H9 (cell line): ENCODE data around the gene TIFAB. TPM values are rescaled to one million over a fixed set of nuclear protein-coding genes. Genes with fewer than 3 reads are reported as not detected.

Experiments
- DNase-seq: peaks from one replicate; pipeline ENCODE4 v3.0.0-alpha.2; 2017
- H2AFZ ChIP-seq: one replicate; pipeline ENCODE4 v1.6.1; 2013; ENCODE audit warnings: mild to moderate bottlenecking, low read length, control low read depth, moderate library complexity
- H2AK5ac ChIP-seq: 2 replicates; pipeline ENCODE4 v1.6.1; 2013; ENCODE audit warnings: low read length, control low read depth, mixed read lengths; ENCODE audit not compliant: insufficient read length
- H2BK120ac ChIP-seq: one replicate; pipeline ENCODE4 v1.6.1; 2013; ENCODE audit warnings: low read depth, mild to moderate bottlenecking, low read length, control low read depth, inconsistent platforms; ENCODE audit not compliant: poor library complexity, severe bottlenecking
- H2BK12ac ChIP-seq: 2 replicates; pipeline ENCODE4 v1.6.1; 2013; ENCODE audit warnings: low read length, control low read depth, mixed read lengths, low read depth; ENCODE audit not compliant: insufficient read length
- H2BK15ac ChIP-seq: 2 replicates; pipeline ENCODE4 v1.6.1; 2013; ENCODE audit warnings: low read depth, low read length, control low read depth
- H2BK20ac ChIP-seq: one replicate; pipeline ENCODE4 v1.6.1; 2013; ENCODE audit warnings: low read depth, mild to moderate bottlenecking, low read length, control low read depth, inconsistent platforms; ENCODE audit not compliant: poor library complexity, severe bottlenecking
- H2BK5ac ChIP-seq: 2 replicates; pipeline ENCODE4 v1.6.1; 2013; ENCODE audit warnings: low read length, control low read depth, mixed read lengths; ENCODE audit not compliant: insufficient read length
- H3K14ac ChIP-seq: 2 replicates; pipeline ENCODE4 v1.6.1; 2013; ENCODE audit warnings: low read length, control low read depth; ENCODE audit not compliant: insufficient read depth
- H3K18ac ChIP-seq: 2 replicates; pipeline ENCODE4 v1.6.1; 2013; ENCODE audit warnings: low read depth, mild to moderate bottlenecking, mixed read lengths, low read length, control low read depth; ENCODE audit not compliant: insufficient read length
- H3K23ac ChIP-seq: 2 replicates; pipeline ENCODE4 v1.6.1; 2013; ENCODE audit warnings: low read length, control low read depth, mixed read lengths, low read depth; ENCODE audit not compliant: insufficient read length
- H3K23me2 ChIP-seq: 2 replicates; pipeline ENCODE4 v1.6.1; 2013; ENCODE audit warnings: low read depth, mild to moderate bottlenecking, mixed read lengths, low read length, control low read depth; ENCODE audit not compliant: insufficient read length, poor library complexity, severe bottlenecking
- H3K27ac ChIP-seq: 2 replicates; pipeline ENCODE4 v1.5.1; 2013; ENCODE audit warnings: low read length, control low read depth, mixed read lengths, low read depth; ENCODE audit not compliant: insufficient read length
- H3K27me3 ChIP-seq: 2 replicates; pipeline ENCODE4 v1.6.1; 2013; ENCODE audit warnings: low read length, control low read depth, inconsistent platforms; ENCODE audit not compliant: insufficient read depth
- H3K4ac ChIP-seq: 2 replicates; pipeline ENCODE4 v1.6.1; 2013; ENCODE audit warnings: low read depth, mild to moderate bottlenecking, control low read depth, inconsistent platforms, low read length, moderate library complexity
- H3K4me1 ChIP-seq: 2 replicates; pipeline ENCODE4 v1.6.1; 2013; ENCODE audit warnings: low read length, control low read depth, inconsistent platforms; ENCODE audit not compliant: insufficient read depth
- H3K4me2 ChIP-seq: 2 replicates; pipeline ENCODE4 v1.6.1; 2013; ENCODE audit warnings: low read length, control low read depth, mixed read lengths; ENCODE audit not compliant: insufficient read length, insufficient read depth
- H3K56ac ChIP-seq: 2 replicates; pipeline ENCODE4 v1.6.1; 2013; ENCODE audit warnings: low read depth, mild to moderate bottlenecking, mixed read lengths, low read length, control low read depth; ENCODE audit not compliant: insufficient read length
- H3K79me1 ChIP-seq: 2 replicates; pipeline ENCODE4 v1.6.1; 2013; ENCODE audit warnings: low read depth, mild to moderate bottlenecking, moderate library complexity, low read length, control low read depth, inconsistent platforms; ENCODE audit not compliant: insufficient read depth, poor library complexity, severe bottlenecking
- H3K79me2 ChIP-seq: 2 replicates; pipeline ENCODE4 v1.6.1; 2013; ENCODE audit warnings: low read length, control low read depth, inconsistent platforms; ENCODE audit not compliant: insufficient read depth
- H3K9ac ChIP-seq: 2 replicates; pipeline ENCODE4 v1.6.1; 2013; ENCODE audit warnings: low read length, control low read depth, mixed read lengths; ENCODE audit not compliant: insufficient read length; ENCODE audit errors: extremely low read depth
- H3K9me3 ChIP-seq: one replicate; pipeline ENCODE4 v1.6.1; 2013; ENCODE audit warnings: low read depth, low read length, inconsistent platforms; ENCODE audit not compliant: control insufficient read depth
- H3T11ph ChIP-seq: one replicate; pipeline ENCODE4 v1.6.1; 2013; ENCODE audit warnings: mild to moderate bottlenecking, low read length, control low read depth, inconsistent platforms
- H4K20me1 ChIP-seq: one replicate; pipeline ENCODE4 v1.6.1; 2013; ENCODE audit not compliant: control insufficient read depth, insufficient read length, insufficient read depth
- H4K5ac ChIP-seq: 2 replicates; pipeline ENCODE4 v1.6.1; 2013; ENCODE audit warnings: low read depth, mild to moderate bottlenecking, mixed read lengths, low read length, control low read depth; ENCODE audit not compliant: insufficient read length
- H4K8ac ChIP-seq: replicated peaks from 2 replicates; pipeline ENCODE4 v1.6.1; 2013; ENCODE audit warnings: low read length, control low read depth, mixed read lengths, low read depth; ENCODE audit not compliant: insufficient read length
- H4K91ac ChIP-seq: 2 replicates; pipeline ENCODE4 v1.6.1; 2013; ENCODE audit warnings: low read depth, mild to moderate bottlenecking, moderate library complexity, mixed read lengths, low read length, control low read depth; ENCODE audit not compliant: insufficient read length
- H3K27ac Mint-ChIP-seq, 3 experiments: 2 replicates in 2 of 3; 3 replicates in 1 of 3; pipeline ENCODE4 v1.8.0; 2020 to 2021; ENCODE audit warnings: mixed read lengths in 3 of 3, mild to moderate bottlenecking in 1 of 3, moderate library complexity in 1 of 3
- H3K27me3 Mint-ChIP-seq: 2 replicates; pipeline ENCODE4 v1.8.0; 2021; ENCODE audit warnings: low read depth, mild to moderate bottlenecking, moderate library complexity, mixed read lengths
- H3K36me3 Mint-ChIP-seq, 3 experiments: 2 replicates in 2 of 3; 3 replicates in 1 of 3; pipeline ENCODE4 v1.8.0; 2020 to 2021; ENCODE audit warnings: low read depth in 3 of 3, mixed read lengths in 3 of 3; ENCODE audit not compliant: insufficient read depth in 1 of 3
- H3K4me1 Mint-ChIP-seq, 2 experiments: 2 replicates each; pipeline ENCODE4 v1.8.0; 2020; ENCODE audit warnings: mixed read lengths in 2 of 2
- H3K4me3 Mint-ChIP-seq, 2 experiments: 2 replicates in 1 of 2; 3 replicates in 1 of 2; pipeline ENCODE4 v1.8.0; 2020 to 2021; ENCODE audit warnings: mild to moderate bottlenecking in 2 of 2, mixed read lengths in 2 of 2, moderate library complexity in 1 of 2
- H3K9me3 Mint-ChIP-seq, 2 experiments: 2 replicates in 1 of 2; 3 replicates in 1 of 2; pipeline ENCODE4 v1.8.0; 2020; ENCODE audit warnings: mild to moderate bottlenecking in 2 of 2, mixed read lengths in 2 of 2, moderate library complexity in 1 of 2
- CTCF ChIP-seq: fragments of 200-600 bp; sonication (generic); conservative IDR thresholded peaks from 3 replicates; pipeline ENCODE4 v1.8.0; 2021; ENCODE audit warnings: antibody characterized with exemption, mild to moderate bottlenecking
- WGBS: extraction: QIAGEN DNeasy Blood & Tissue Kit; methylation state at CpG from one replicate; pipeline ENCODE4 v1.1.7; 2013; ENCODE audit warnings: missing lambda C conversion rate, low lambda C conversion rate, mixed read lengths; ENCODE audit not compliant: insufficient read length; ENCODE audit errors: extremely low coverage; 5-methylcytosine and 5-hydroxymethylcytosine counted together
- total RNA-seq: library from RNA; stranded (reverse); gene quantifications from 2 replicates; pipeline ENCODE4 v1.2.1, GENCODE V29; 2021

Gene TIFAB
- total RNA-seq, 1 experiment from 2014 or later, result not detected

- no peak overlapping the region; the same call in 1 of the 2 replicates for H3K14ac ChIP-seq
- no peaks in the 10 kb centered on the region for H3K79me1 ChIP-seq
- no CpG with 5 or more reads among the region's 11 CpGs for WGBS
- H2BK15ac ChIP-seq, result no peak overlapping the region
- peaks cover 3% of the 10 kb centered on the region in 2 experiments; a peak in 1 of 4 replicates for H3K4me1 Mint-ChIP-seq
- H3K27me3 ChIP-seq, result peaks cover 27% of the 10 kb centered on the region
- H3K4me3 Mint-ChIP-seq, result no peak overlapping the region
- no peak overlapping the region for H2AFZ ChIP-seq
- no peak overlapping the region for H3K9ac ChIP-seq
- no peaks in the 10 kb centered on the region; a peak in 1 of 7 replicates for H3K36me3 Mint-ChIP-seq
- no peak overlapping the region for H2BK12ac ChIP-seq
- no peak for DNase-seq
- no peak overlapping the region for H3T11ph ChIP-seq
- TF ChIP-seq CTCF, result no peak
- H3K4me2 ChIP-seq, result no peak overlapping the region
- peaks cover 99% of the 10 kb centered on the region for H3K27me3 Mint-ChIP-seq
- H3K18ac ChIP-seq, result no peak overlapping the region
- H3K9me3 ChIP-seq, result no peaks in the 10 kb centered on the region
- H3K23me2 ChIP-seq, result no peaks in the 10 kb centered on the region
- no peak overlapping the region for H2AK5ac ChIP-seq
- no peak overlapping the region for H3K56ac ChIP-seq
- no peak overlapping the region for H2BK20ac ChIP-seq
- no peak overlapping the region for H3K27ac Mint-ChIP-seq
- peaks cover 0 to 2% of the 10 kb centered on the region in 2 experiments; a peak in 2 of 5 replicates for H3K9me3 Mint-ChIP-seq
- no peaks in the 10 kb centered on the region for H4K20me1 ChIP-seq
- no peak overlapping the region for H3K27ac ChIP-seq
- H2BK120ac ChIP-seq, result no peak overlapping the region
- H4K91ac ChIP-seq, result no peak overlapping the region
- no peak overlapping the region for H3K4ac ChIP-seq
- no peak overlapping the region for H4K8ac ChIP-seq
- H3K79me2 ChIP-seq, result no peaks in the 10 kb centered on the region
- H4K5ac ChIP-seq, result no peak overlapping the region
- no peaks in the 10 kb centered on the region for H3K4me1 ChIP-seq
- no peak overlapping the region for H3K23ac ChIP-seq
- no peak overlapping the region for H2BK5ac ChIP-seq
Observed at GRCh38 chr5:135460246-135461033, 8.3 kb upstream of the TIFAB start.
